Keratinocyte (primary cell): Measurements from ENCODE around the gene SLC2A11. TPM values are rescaled to one million over a fixed set of nuclear protein-coding genes. Genes with fewer than 3 reads are reported as not detected.

Source experiments
- DNase-seq: peaks from one replicate; pipeline ENCODE4 v3.0.0-alpha.2; 2011; ENCODE audit warnings: low read depth, missing footprints, low spot score
- FAIRE-seq: peaks from 2 replicates; lab custom pipeline; 2011; peaks lifted over from hg19 to GRCh38; lab: Jason Lieb, UNC
- H2AFZ ChIP-seq: 2 replicates; pipeline ENCODE4 v1.6.0; 2012; ENCODE audit warnings: low read length, control low read depth, inconsistent platforms; ENCODE audit not compliant: control insufficient read depth
- H3K27ac ChIP-seq: 2 replicates; pipeline ENCODE4 v1.5.1; 2011; ENCODE audit warnings: low read length; ENCODE audit not compliant: control insufficient read depth, insufficient read depth
- H3K27me3 ChIP-seq: 3 replicates; pipeline ENCODE4 v1.6.0; 2011; ENCODE audit warnings: low read length; ENCODE audit not compliant: control insufficient read depth, insufficient read depth; ENCODE audit errors: extremely low read depth
- H3K36me3 ChIP-seq, 2 experiments: 2 replicates in 1 of 2; 3 replicates in 1 of 2; pipeline ENCODE4 v1.5.1; 2011; ENCODE audit warnings: low read length in 2 of 2, mild to moderate bottlenecking in 1 of 2; ENCODE audit not compliant: control insufficient read depth in 2 of 2, insufficient read depth in 2 of 2; ENCODE audit errors: extremely low read depth in 1 of 2
- H3K4me1 ChIP-seq: 3 replicates; pipeline ENCODE4 v1.5.1; 2011; ENCODE audit warnings: low read length; ENCODE audit not compliant: control insufficient read depth, insufficient read depth; ENCODE audit errors: extremely low read depth
- H3K4me2 ChIP-seq: 3 replicates; pipeline ENCODE4 v1.6.0; 2011; ENCODE audit warnings: low read depth, low read length; ENCODE audit not compliant: control insufficient read depth, insufficient read depth; ENCODE audit errors: extremely low read depth
- H3K4me3 ChIP-seq, 3 experiments: fragments of 200-600 bp in 1 of 3; sonication (generic) in 1 of 3; 2 replicates in 2 of 3; 3 replicates in 1 of 3; pipeline ENCODE4 v1.5.1; 2011 to 2016; ENCODE audit warnings: low read length in 3 of 3, mild to moderate bottlenecking in 3 of 3, control low read depth in 2 of 3, inconsistent platforms in 1 of 3, low read depth in 1 of 3, mixed read lengths in 1 of 3, mixed run types in 1 of 3, moderate library complexity in 1 of 3; ENCODE audit not compliant: control insufficient read depth in 2 of 3, insufficient read depth in 2 of 3; ENCODE audit errors: extremely low read depth in 1 of 3
- H3K79me2 ChIP-seq: 2 replicates; pipeline ENCODE4 v1.6.0; 2012; ENCODE audit warnings: low read length; ENCODE audit not compliant: control insufficient read depth, insufficient read depth
- H3K9ac ChIP-seq: 3 replicates; pipeline ENCODE4 v1.6.0; 2011; ENCODE audit warnings: low read length; ENCODE audit not compliant: control insufficient read depth, insufficient read depth; ENCODE audit errors: extremely low read depth
- H3K9me1 ChIP-seq: 3 replicates; pipeline ENCODE4 v1.6.0; 2011; ENCODE audit warnings: low read length; ENCODE audit not compliant: control insufficient read depth, insufficient read depth; ENCODE audit errors: extremely low read depth
- H3K9me3 ChIP-seq: 2 replicates; pipeline ENCODE4 v1.5.1; 2012; ENCODE audit warnings: low read depth, low read length; ENCODE audit not compliant: control insufficient read depth
- H4K20me1 ChIP-seq: 3 replicates; pipeline ENCODE4 v1.6.0; 2011; ENCODE audit warnings: low read length; ENCODE audit not compliant: control insufficient read depth, insufficient read depth; ENCODE audit errors: extremely low read depth
- EZH2 ChIP-seq: IDR thresholded peaks from one replicate; pipeline ENCODE4 v1.6.1; 2012; ENCODE audit warnings: inconsistent platforms, mild to moderate bottlenecking, low read length, moderate library complexity
- dilution Hi-C: fragments of 300-500 bp; cut with MboI; formaldehyde crosslinking; loops from one replicate; pipeline ENCODE4 v1.7.0; 2020; ENCODE audit warnings: low sequenced_read_pairs; ENCODE audit not compliant: extremely low pct_ligation_motif_present
- polyA plus RNA-seq, 5 experiments: library from polyadenylated mRNA; depleted of rRNA in 3 of 5; stranded (reverse) in 3 of 5; stranded (forward) in 1 of 5; unstranded in 1 of 5; fragments of >200 nt; gene quantifications; 1 replicate in 1 of 5; 2 replicates in 3 of 5; 3 replicates in 1 of 5; pipeline versions ENCODE4 v1.2.1 to v1.2.3, GENCODE V29; 2011 to 2012; ENCODE audit warnings: missing spikeins in 2 of 5, low read depth in 1 of 5, low replicate concordance in 1 of 5
- TF ChIP-seq, protein P1 (sequence below), 3 experiments: IDR thresholded peaks in 1 of 3; conservative IDR thresholded peaks in 1 of 3; optimal IDR thresholded peaks in 1 of 3; 2 replicates in 2 of 3; 3 replicates in 1 of 3; pipeline versions ENCODE3 to v1.5.1; 2011; ENCODE audit warnings: low read length in 3 of 3, mild to moderate bottlenecking in 3 of 3, moderate library complexity in 2 of 3, control low read depth in 1 of 3, inconsistent platforms in 1 of 3; ENCODE audit not compliant: insufficient read depth in 2 of 3; ENCODE audit errors: extremely low read depth in 1 of 3

Gene SLC2A11
- polyA plus RNA-seq, 1 donor (not counting 4 experiments of a cell fraction or from before 2014, with no cell fraction given) = 6.0 TPM

DNA sequence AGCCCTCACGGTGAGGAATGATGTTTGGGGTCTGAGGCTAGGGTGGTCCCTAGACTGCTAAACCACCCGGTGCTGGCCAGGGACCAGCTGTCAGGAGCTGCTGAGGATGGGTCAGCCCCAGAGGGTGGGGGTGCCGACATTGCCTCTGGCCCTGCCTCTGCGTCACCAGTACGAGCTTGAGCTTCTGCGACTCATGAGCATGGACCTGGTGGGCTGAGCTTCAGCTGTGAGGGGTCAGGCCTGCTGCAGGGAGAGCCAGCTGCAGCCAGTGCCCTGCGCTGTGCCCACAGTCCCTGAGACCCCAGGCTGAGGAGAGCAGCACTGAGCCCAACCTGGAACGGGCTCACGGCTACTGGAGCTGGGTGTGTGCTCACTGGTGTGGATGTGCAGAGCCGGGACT, 25.9 kb upstream of the SLC2A11 start:
- no peaks in the 10 kb centered on the region for H4K20me1 ChIP-seq

DNA sequence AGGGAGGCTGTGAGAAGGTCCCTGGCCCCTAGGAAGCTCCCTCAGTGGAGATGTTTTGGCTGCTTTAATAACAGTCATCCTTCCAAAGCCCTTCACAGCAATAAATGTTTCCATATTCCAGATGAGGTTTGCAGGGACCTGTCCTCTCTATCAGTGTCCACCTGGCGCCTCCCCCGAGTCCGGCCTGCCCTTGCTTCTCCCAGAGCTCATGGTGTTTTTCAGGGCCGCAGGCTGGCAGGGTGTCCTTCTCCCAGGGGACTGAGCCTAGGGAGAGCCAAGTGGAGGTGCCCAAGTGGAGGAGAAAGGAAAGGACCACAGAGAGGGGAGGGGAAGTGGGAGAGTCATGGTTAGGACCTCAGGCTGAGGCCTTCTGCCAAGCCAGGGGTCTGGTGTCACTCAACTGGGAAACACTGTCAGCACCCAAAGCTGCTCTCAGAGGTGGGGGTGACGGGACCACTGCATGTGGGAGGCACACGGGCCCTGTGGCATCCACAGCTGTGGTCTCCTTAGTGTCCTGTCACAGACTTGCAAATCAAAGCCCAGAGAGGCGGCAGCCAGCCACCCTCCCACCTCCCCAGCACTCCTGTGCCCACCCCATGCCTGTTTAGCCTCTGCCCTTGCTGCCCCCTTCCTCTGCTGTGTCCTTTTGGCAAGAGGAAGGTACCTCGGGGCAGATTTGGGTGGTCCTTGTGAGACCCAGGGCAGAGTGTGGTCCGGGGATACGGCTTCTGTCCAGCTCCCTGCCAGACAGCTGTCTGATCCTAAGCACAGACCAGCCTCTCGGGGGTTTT, 25.3 kb upstream of the SLC2A11 start:
- H3K9me1 ChIP-seq = no peaks in the 10 kb centered on the region
- no peak for TF ChIP-seq EZH2
- TF ChIP-seq, protein P1, sequence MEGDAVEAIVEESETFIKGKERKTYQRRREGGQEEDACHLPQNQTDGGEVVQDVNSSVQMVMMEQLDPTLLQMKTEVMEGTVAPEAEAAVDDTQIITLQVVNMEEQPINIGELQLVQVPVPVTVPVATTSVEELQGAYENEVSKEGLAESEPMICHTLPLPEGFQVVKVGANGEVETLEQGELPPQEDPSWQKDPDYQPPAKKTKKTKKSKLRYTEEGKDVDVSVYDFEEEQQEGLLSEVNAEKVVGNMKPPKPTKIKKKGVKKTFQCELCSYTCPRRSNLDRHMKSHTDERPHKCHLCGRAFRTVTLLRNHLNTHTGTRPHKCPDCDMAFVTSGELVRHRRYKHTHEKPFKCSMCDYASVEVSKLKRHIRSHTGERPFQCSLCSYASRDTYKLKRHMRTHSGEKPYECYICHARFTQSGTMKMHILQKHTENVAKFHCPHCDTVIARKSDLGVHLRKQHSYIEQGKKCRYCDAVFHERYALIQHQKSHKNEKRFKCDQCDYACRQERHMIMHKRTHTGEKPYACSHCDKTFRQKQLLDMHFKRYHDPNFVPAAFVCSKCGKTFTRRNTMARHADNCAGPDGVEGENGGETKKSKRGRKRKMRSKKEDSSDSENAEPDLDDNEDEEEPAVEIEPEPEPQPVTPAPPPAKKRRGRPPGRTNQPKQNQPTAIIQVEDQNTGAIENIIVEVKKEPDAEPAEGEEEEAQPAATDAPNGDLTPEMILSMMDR (optimal IDR thresholded peaks at IDR 0.05 in 1 of 3, IDR thresholded peaks at IDR 0.05 in 1 of 3, conservative IDR thresholded peaks at IDR 0.05 in 1 of 3; ENCODE audit: extremely low read depth in 1 of 3, insufficient read depth in 2 of 3, low read length in 3 of 3) = no peak
- no peak overlapping the region for H3K27ac ChIP-seq
- peaks cover 5% of the 10 kb centered on the region for H3K79me2 ChIP-seq
- FAIRE-seq (no peak), DNase-seq (no peak)
- no peak overlapping the region for H2AFZ ChIP-seq
- H3K4me3 ChIP-seq = no peak overlapping the region
- H3K4me2 ChIP-seq = no peak overlapping the region
- peaks cover 31 to 40% of the 10 kb centered on the region in 2 experiments for H3K36me3 ChIP-seq
- H4K20me1 ChIP-seq = no peaks in the 10 kb centered on the region
- dilution Hi-C loops = no loop called here
- no peaks in the 10 kb centered on the region for H3K27me3 ChIP-seq
- H3K9ac ChIP-seq = no peak overlapping the region
- H3K4me1 ChIP-seq = no peaks in the 10 kb centered on the region
- no peaks in the 10 kb centered on the region for H3K9me3 ChIP-seq

More for the DNA sequence above, 25.9 kb upstream of the SLC2A11 start:
- TF ChIP-seq, protein P1 (optimal IDR thresholded peaks at IDR 0.05 in 1 of 3, IDR thresholded peaks at IDR 0.05 in 1 of 3, conservative IDR thresholded peaks at IDR 0.05 in 1 of 3; ENCODE audit: extremely low read depth in 1 of 3, insufficient read depth in 2 of 3, low read length in 3 of 3) = no peak
- no peak for TF ChIP-seq EZH2
- H3K27ac ChIP-seq = no peak overlapping the region
- no peak for DNase-seq
- H3K36me3 ChIP-seq = peaks cover 36 to 46% of the 10 kb centered on the region in 2 experiments
- H3K79me2 ChIP-seq = peaks cover 5% of the 10 kb centered on the region
- no peak for FAIRE-seq
- H3K9ac ChIP-seq = no peak overlapping the region
- no peaks in the 10 kb centered on the region for H3K4me1 ChIP-seq
- no peak overlapping the region for H3K4me2 ChIP-seq
- H3K27me3 ChIP-seq = no peaks in the 10 kb centered on the region
- H3K9me3 ChIP-seq = no peaks in the 10 kb centered on the region
- no peak overlapping the region for H2AFZ ChIP-seq
- H3K4me3 ChIP-seq = no peak overlapping the region
- H3K9me1 ChIP-seq = no peaks in the 10 kb centered on the region
- dilution Hi-C loops = no loop called here
